NB4 (cell line): ENCODE data around the gene GCC1.

Source experiments
- DNase-seq: peaks from one replicate; pipeline ENCODE4 v3.0.0; 2010; ENCODE audit warnings: low read depth
- H3K4me3 ChIP-seq: one replicate; pipeline ENCODE4 v1.5.1; 2011; ENCODE audit warnings: mild to moderate bottlenecking, low read depth, low read length, moderate library complexity
- CTCF ChIP-seq: IDR thresholded peaks from one replicate; pipeline ENCODE4 v1.5.1; 2012; ENCODE audit warnings: low read depth, low read length
- MAX ChIP-seq: IDR thresholded peaks from 2 replicates; pipeline ENCODE4 v1.6.1; 2011; ENCODE audit warnings: low read depth, low read length
- MYC ChIP-seq: IDR thresholded peaks from 2 replicates; pipeline ENCODE4 v1.6.1; 2011; ENCODE audit warnings: low read depth, low read length
- POLR2A ChIP-seq: IDR thresholded peaks from 2 replicates; pipeline ENCODE4 v1.6.1; 2011; ENCODE audit warnings: mild to moderate bottlenecking; ENCODE audit not compliant: insufficient read length; ENCODE audit errors: extremely low read depth

GCC1 gene

GRCh38 chr7:127586346-127586745, 950 bp upstream of the GCC1 start:
- TF ChIP-seq MYC (no peak), POLR2A (no peak), MAX (no peak), CTCF (no peak)
- H3K4me3 ChIP-seq = no peak overlapping the region
- no peak for DNase-seq

- no peak for DNase-seq
- TF ChIP-seq MYC = no peak
- TF ChIP-seq CTCF = no peak
- no peak for TF ChIP-seq MAX
- peak overlapping the region; percentile 87 for H3K4me3 ChIP-seq
Observed at GRCh38 chr7:127584648-127585043, 750 bp downstream of the GCC1 start.

- DNase-seq = no peak
- H3K4me3 ChIP-seq = no peak overlapping the region
- TF ChIP-seq MYC = no peak
- TF ChIP-seq MAX = no peak
- no peak for TF ChIP-seq POLR2A
- TF ChIP-seq CTCF = no peak
Observed at GRCh38 chr7:127582361-127582760, 3.0 kb downstream of the GCC1 start.

- TF ChIP-seq CTCF (no peak), MAX (no peak), MYC (no peak), POLR2A (no peak)
- no peak overlapping the region for H3K4me3 ChIP-seq
- DNase-seq = no peak
Observed at GRCh38 chr7:127581716-127582115, 3.7 kb downstream of the GCC1 start.

GRCh38 chr7:127580612-127581011, 4.8 kb downstream of the GCC1 start:
- no peak overlapping the region for H3K4me3 ChIP-seq
- no peak for TF ChIP-seq POLR2A
- no peak for TF ChIP-seq MYC
- TF ChIP-seq CTCF = no peak
- no peak for TF ChIP-seq MAX
- no peak for DNase-seq
